Cardiac fibroblast (primary cell): ENCODE data around the gene TNNI3K.

Source experiments
- DNase-seq, 2 donors: peaks; one replicate each; pipeline versions ENCODE4 v3.0.0 to v3.0.0-alpha.2; 2010; ENCODE audit warnings: low read depth in 2 of 2
- H3K4me3 ChIP-seq, 2 donors: replicated peaks in 1 of 2; 1 replicate in 1 of 2; 2 replicates in 1 of 2; pipeline ENCODE4 v1.5.1; 2011; ENCODE audit warnings: low read depth in 2 of 2, low read length in 2 of 2, mild to moderate bottlenecking in 2 of 2, moderate library complexity in 1 of 2
- CTCF ChIP-seq: IDR thresholded peaks from one replicate; pipeline ENCODE4 v1.5.1; 2011; ENCODE audit warnings: low read depth, mild to moderate bottlenecking, low read length, inconsistent platforms

TNNI3K gene

GRCh38 chr1:74368335-74368734 lies 133.1 kb downstream of the TNNI3K start:
- no peak overlapping the region for H3K4me3 ChIP-seq
- no peak for TF ChIP-seq CTCF
- no peak for DNase-seq

GRCh38 chr1:74375376-74375775 lies 140.2 kb downstream of the TNNI3K start:
- H3K4me3 ChIP-seq: no peak overlapping the region
- no peak for DNase-seq
- TF ChIP-seq CTCF: no peak

GRCh38 chr1:74380252-74380651 lies 145.1 kb downstream of the TNNI3K start:
- no peak for DNase-seq
- no peak for TF ChIP-seq CTCF

GRCh38 chr1:74388855-74389254 lies 153.7 kb downstream of the TNNI3K start:
- no peak for DNase-seq
- H3K4me3 ChIP-seq: no peak overlapping the region
- TF ChIP-seq CTCF: no peak

More at GRCh38 chr1:74380252-74380651, 145.1 kb downstream of the TNNI3K start:
- H3K4me3 ChIP-seq: no peak overlapping the region

- DNase-seq: no peak
- TF ChIP-seq CTCF: no peak
- H3K4me3 ChIP-seq: no peak overlapping the region
These were observed 157.0 kb downstream of the TNNI3K start for GRCh38 chr1:74392186-74392585.

GRCh38 chr1:74392840-74393239 lies 157.7 kb downstream of the TNNI3K start:
- no peak overlapping the region for H3K4me3 ChIP-seq
- no peak for DNase-seq
- TF ChIP-seq CTCF: no peak

GRCh38 chr1:74395571-74395970 lies 160.4 kb downstream of the TNNI3K start:
- H3K4me3 ChIP-seq: no peak overlapping the region
- TF ChIP-seq CTCF: no peak
- DNase-seq: no peak
